Stimulated activated naive CD8-positive, alpha-beta T cell treated with anti-CD3 and anti-CD28 coated beads, Interleukin-15, Interleukin-2, amounts not matched to agents 100 U/mL and 50 U/mL, for 24 hours (primary cell): ENCODE data around the gene INAVA.
"Not testable (repeated sequence)": the region's sequence is repeated elsewhere in the genome, so short reads cannot be mapped to it uniquely, and the experiment has no call there.

Source experiments
- ATAC-seq: fragments of 150-1000 bp; cut with Tn5 transposase; one replicate; pipeline ENCODE4 v1.10.0; 2021
- DNase-seq: peaks from one replicate; pipeline ENCODE4 v3.0.0; 2021

INAVA gene

GRCh38 chr1:200919386-200919785, 24.7 kb downstream of the INAVA start:
- ATAC-seq: no peak
- no peak for DNase-seq

- DNase-seq (no peak), ATAC-seq (no peak)
Observed at GRCh38 chr1:200921571-200922110, 26.9 kb downstream of the INAVA start.

GRCh38 chr1:200922406-200922805, 27.7 kb downstream of the INAVA start:
- ATAC-seq (no peak), DNase-seq (no peak)

- no peak for ATAC-seq
- no peak for DNase-seq
Observed at GRCh38 chr1:200923601-200924000, 28.9 kb downstream of the INAVA start.

GRCh38 chr1:200925831-200926230, 31.1 kb downstream of the INAVA start:
- no peak for DNase-seq

GRCh38 chr1:200929530-200930278, 35.0 kb downstream of the INAVA start:
- no peak for ATAC-seq
- DNase-seq: no peak

More at GRCh38 chr1:200925831-200926230, 31.1 kb downstream of the INAVA start:
- peak; percentile 83 for ATAC-seq

- not testable (repeated sequence) for ATAC-seq, DNase-seq
Observed at GRCh38 chr1:200930285-200930684, 35.6 kb downstream of the INAVA start.

- ATAC-seq: no peak
- no peak for DNase-seq
Observed at GRCh38 chr1:200931776-200932175, 37.1 kb downstream of the INAVA start.

GRCh38 chr1:200934676-200935245, 40.1 kb downstream of the INAVA start:
- ATAC-seq: no peak
- no peak for DNase-seq

GRCh38 chr1:200935286-200935962, 40.7 kb downstream of the INAVA start:
- not testable (repeated sequence) for DNase-seq, ATAC-seq

- no peak for DNase-seq
- peak; percentile 76 for ATAC-seq
Observed at GRCh38 chr1:200938955-200939354, 44.3 kb downstream of the INAVA start.

GRCh38 chr1:200945111-200945510, 50.4 kb downstream of the INAVA start:
- ATAC-seq (no peak), DNase-seq (no peak)

GRCh38 chr1:200947059-200947566, 52.4 kb downstream of the INAVA start:
- DNase-seq (no peak), ATAC-seq (no peak)

- ATAC-seq (no peak), DNase-seq (no peak)
Observed at GRCh38 chr1:200949626-200950025, 54.9 kb downstream of the INAVA start.

- DNase-seq (no peak), ATAC-seq (no peak)
Observed at GRCh38 chr1:200951016-200951415, 56.3 kb downstream of the INAVA start.

GRCh38 chr1:200954434-200954833, 59.7 kb downstream of the INAVA start:
- ATAC-seq: no peak
- no peak for DNase-seq

- no peak for ATAC-seq
Observed at GRCh38 chr1:200958597-200958996, 63.9 kb downstream of the INAVA start.

GRCh38 chr1:200959411-200959921, 64.8 kb downstream of the INAVA start:
- ATAC-seq: no peak
- no peak for DNase-seq

More at GRCh38 chr1:200958597-200958996, 63.9 kb downstream of the INAVA start:
- no peak for DNase-seq

- ATAC-seq (no peak), DNase-seq (no peak)
Observed at GRCh38 chr1:200960236-200960947, 65.7 kb downstream of the INAVA start.

- ATAC-seq (no peak), DNase-seq (no peak)
Observed at GRCh38 chr1:200960948-200961340, 66.2 kb downstream of the INAVA start.

- not testable (repeated sequence) for DNase-seq, ATAC-seq
Observed at GRCh38 chr1:200962151-200962550, 67.5 kb downstream of the INAVA start.

- no peak for ATAC-seq
Observed at GRCh38 chr1:200962631-200963030, 67.9 kb downstream of the INAVA start.

More at GRCh38 chr1:200962631-200963030, 67.9 kb downstream of the INAVA start:
- no peak for DNase-seq
